DOHH2 (cell line): ENCODE measurements around the gene RBFOX1.

ENCODE experiments used
- CTCF ChIP-seq: fragments of 200-600 bp; sonication (generic); IDR thresholded peaks from one replicate; pipeline ENCODE4 v1.5.1; 2014; ENCODE audit warnings: antibody characterized with exemption, mild to moderate bottlenecking, low read depth, low read length; ENCODE audit not compliant: poor library complexity, severe bottlenecking
- EZH2phosphoT487 ChIP-seq: fragments of 200-600 bp; sonication (generic); IDR thresholded peaks from 2 replicates; pipeline ENCODE4 v1.6.1; 2017; ENCODE audit warnings: borderline replicate concordance, mild to moderate bottlenecking, antibody characterized with exemption, low read length, moderate library complexity, mixed read lengths

- no peak for TF ChIP-seq CTCF
- TF ChIP-seq EZH2phosphoT487: no peak
Observed at GRCh38 chr16:7518158-7518557, 185.5 kb downstream of the RBFOX1 start.
